C4-2B (cell line): ENCODE data around the gene KLRC1.
"Not testable (repeated sequence)": the region's sequence is repeated elsewhere in the genome, so short reads cannot be mapped to it uniquely, and the experiment has no call there.

Source experiments
- CTCF ChIP-seq: fragments of 450-650 bp; conservative IDR thresholded peaks from 2 replicates; pipeline ENCODE4 v1.5.1; 2017; ENCODE audit warnings: mild to moderate bottlenecking
- ZFX ChIP-seq: fragments of 450-650 bp; IDR thresholded peaks from 2 replicates; pipeline ENCODE4 v1.6.1; 2017

DNA sequence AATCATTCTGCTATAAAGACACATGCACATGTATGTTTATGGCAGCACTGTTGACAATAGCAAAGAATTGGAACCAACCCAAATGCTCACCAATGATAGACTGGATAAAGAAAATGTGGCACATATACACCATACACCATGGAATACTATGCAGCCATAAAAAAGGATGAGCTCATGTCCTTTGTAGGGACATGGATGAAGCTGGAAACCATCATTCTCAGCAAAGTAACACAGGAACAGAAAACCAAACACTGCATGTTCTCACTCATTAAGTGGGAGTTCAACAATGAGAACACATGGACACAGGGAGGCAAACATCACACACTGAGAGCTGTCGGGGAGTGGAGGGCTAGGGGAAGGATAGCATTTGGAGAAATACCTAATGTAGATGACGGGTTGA, 34.2 kb upstream of the KLRC1 start:
- TF ChIP-seq CTCF, ZFX: not testable (repeated sequence)
